WTC11 (cell line): ENCODE data around the gene U2AF1L4. TPM values are rescaled to one million over a fixed set of nuclear protein-coding genes. Genes with fewer than 3 reads are reported as not detected.

Source experiments
- ATAC-seq: fragments of 200-7000 bp; cut with Tn5 transposase; 2 replicates; pipeline ENCODE4 v1.10.0; 2021; ENCODE audit warnings: mild to moderate bottlenecking, moderate library complexity
- CTCF ChIA-PET: fragments of 300-600 bp; sonication (Branson Sonifier 250); formaldehyde crosslinking; loops from one replicate; lab custom pipeline; 2021; ENCODE audit warnings: antibody characterized with exemption; lab: Charles Lee
- POLR2A ChIA-PET: fragments of 350-600 bp; sonication (Branson Sonifier 250); formaldehyde crosslinking; loops from one replicate; lab custom pipeline; 2021; ENCODE audit warnings: antibody characterized with exemption; lab: Charles Lee
- DNase-seq: peaks from one replicate; pipeline ENCODE4 v3.0.0; 2021; ENCODE audit warnings: low spot score
- H3K27ac Mint-ChIP-seq: 2 replicates; pipeline ENCODE4 v1.8.0; 2021; ENCODE audit warnings: mixed read lengths
- H3K27me3 Mint-ChIP-seq: 2 replicates; pipeline ENCODE4 v1.8.0; 2021; ENCODE audit warnings: low read depth, mild to moderate bottlenecking, moderate library complexity, mixed read lengths
- H3K36me3 Mint-ChIP-seq: 2 replicates; pipeline ENCODE4 v1.8.0; 2021; ENCODE audit warnings: mixed read lengths
- H3K4me1 Mint-ChIP-seq: 2 replicates; pipeline ENCODE4 v1.8.0; 2022; ENCODE audit warnings: mixed read lengths
- H3K4me3 Mint-ChIP-seq: 2 replicates; pipeline ENCODE4 v1.8.0; 2021; ENCODE audit warnings: mild to moderate bottlenecking, moderate library complexity, mixed read lengths
- H3K9me3 Mint-ChIP-seq: 2 replicates; pipeline ENCODE4 v1.8.0; 2021; ENCODE audit warnings: mixed read lengths
- ATF3 ChIP-seq: sonication (generic); formaldehyde crosslinking; conservative IDR thresholded peaks from 2 replicates; pipeline ENCODE4 v1.8.1; 2022; ENCODE audit warnings: mild to moderate bottlenecking, missing genetic modification reagents
- ATF6 ChIP-seq: sonication (generic); formaldehyde crosslinking; IDR thresholded peaks from 2 replicates; pipeline ENCODE4 v1.8.1; 2023; ENCODE audit warnings: mild to moderate bottlenecking, missing genetic modification reagents
- CREM ChIP-seq: sonication (generic); formaldehyde crosslinking; IDR thresholded peaks from 2 replicates; pipeline ENCODE4 v1.8.1; 2022; ENCODE audit warnings: mild to moderate bottlenecking, missing genetic modification reagents, moderate library complexity
- FOXJ3 ChIP-seq: sonication (generic); formaldehyde crosslinking; IDR thresholded peaks from 2 replicates; pipeline ENCODE4 v1.9.0; 2021; ENCODE audit warnings: missing genetic modification reagents, mild to moderate bottlenecking, borderline replicate concordance
- GABPB1 ChIP-seq: sonication (generic); formaldehyde crosslinking; IDR thresholded peaks from 2 replicates; pipeline ENCODE4 v1.8.1; 2023; ENCODE audit warnings: mild to moderate bottlenecking, missing genetic modification reagents
- GRHL2 ChIP-seq: fragments of 250-450 bp; sonication (Bioruptor Pico); IDR thresholded peaks from 2 replicates; pipeline ENCODE4 v1.8.0; 2022; ENCODE audit warnings: mild to moderate bottlenecking, moderate library complexity; ENCODE audit not compliant: insufficient replicate concordance, severe bottlenecking
- GTF2I ChIP-seq: fragments of 250-450 bp; sonication (Bioruptor Pico); conservative IDR thresholded peaks from 2 replicates; pipeline ENCODE4 v1.4.0; 2021; ENCODE audit warnings: mild to moderate bottlenecking
- IRF2 ChIP-seq: sonication (generic); formaldehyde crosslinking; IDR thresholded peaks from 2 replicates; pipeline ENCODE4 v1.8.0; 2022; ENCODE audit warnings: low read depth, missing genetic modification reagents, borderline replicate concordance
- KAT7 ChIP-seq: sonication (generic); formaldehyde crosslinking; IDR thresholded peaks from 2 replicates; pipeline ENCODE4 v1.8.1; 2023; ENCODE audit warnings: missing genetic modification reagents, mild to moderate bottlenecking, borderline replicate concordance
- MAX ChIP-seq: sonication (generic); formaldehyde crosslinking; IDR thresholded peaks from 2 replicates; pipeline ENCODE4 v1.8.0; 2022; ENCODE audit warnings: mild to moderate bottlenecking, missing genetic modification reagents
- MLX ChIP-seq: sonication (generic); formaldehyde crosslinking; IDR thresholded peaks from 2 replicates; pipeline ENCODE4 v1.8.1; 2023; ENCODE audit warnings: mild to moderate bottlenecking, missing genetic modification reagents, moderate library complexity
- MXD4 ChIP-seq: fragments of 250-450 bp; sonication (Bioruptor Pico); IDR thresholded peaks from 2 replicates; pipeline ENCODE4 v1.8.0; 2021; ENCODE audit warnings: mild to moderate bottlenecking, moderate library complexity, borderline replicate concordance
- NFATC4 ChIP-seq: fragments of 250-450 bp; sonication (Bioruptor Pico); IDR thresholded peaks from 2 replicates; pipeline ENCODE4 v1.9.0; 2021; ENCODE audit warnings: mild to moderate bottlenecking
- NFE2L1 ChIP-seq: sonication (generic); formaldehyde crosslinking; IDR thresholded peaks from 2 replicates; pipeline ENCODE4 v1.8.1; 2023; ENCODE audit warnings: missing genetic modification reagents
- PREB ChIP-seq: sonication (generic); formaldehyde crosslinking; IDR thresholded peaks from 2 replicates; pipeline ENCODE4 v1.8.1; 2022; ENCODE audit warnings: mild to moderate bottlenecking, missing genetic modification reagents, moderate library complexity, borderline replicate concordance
- PRRX2 ChIP-seq: fragments of 250-450 bp; sonication (Bioruptor Pico); IDR thresholded peaks from 2 replicates; pipeline ENCODE4 v1.8.0; 2021; ENCODE audit warnings: mild to moderate bottlenecking
- SMAD3 ChIP-seq: sonication (generic); formaldehyde crosslinking; IDR thresholded peaks from 2 replicates; pipeline ENCODE4 v1.8.0; 2022; ENCODE audit warnings: missing genetic modification reagents, mild to moderate bottlenecking, borderline replicate concordance
- ZBTB43 ChIP-seq: sonication (generic); formaldehyde crosslinking; IDR thresholded peaks from 2 replicates; pipeline ENCODE4 v1.8.1; 2023; ENCODE audit warnings: mild to moderate bottlenecking, missing genetic modification reagents
- ZNF121 ChIP-seq: sonication (generic); formaldehyde crosslinking; IDR thresholded peaks from 2 replicates; pipeline ENCODE4 v1.8.0; 2023; ENCODE audit warnings: missing genetic modification reagents
- ZNF263 ChIP-seq: sonication (generic); formaldehyde crosslinking; IDR thresholded peaks from 2 replicates; pipeline ENCODE4 v1.8.1; 2022; ENCODE audit warnings: low read depth, mild to moderate bottlenecking, moderate library complexity, missing genetic modification reagents
- total RNA-seq: library from RNA; stranded (reverse); gene quantifications from 3 replicates; pipeline ENCODE4 v1.2.3, GENCODE V29; 2021

U2AF1L4 gene
- total RNA-seq, 1 experiment from 2014 or later, result 20.9 TPM

GRCh38 chr19:35715981-35716800 lies 29.0 kb downstream of the U2AF1L4 start (continued):
- TF ChIP-seq ATF6, result no peak
- no peak; the same call in 1 of the 2 replicates for TF ChIP-seq ZNF263 (CRISPR knock-in tag)
- TF ChIP-seq FOXJ3 (CRISPR knock-in tag), result no peak
- no peak for TF ChIP-seq CREM (CRISPR knock-in tag)
- TF ChIP-seq GRHL2 (CRISPR knock-in tag), result no peak
- TF ChIP-seq ATF3, result no peak
- TF ChIP-seq PREB (CRISPR knock-in tag), result no peak
- no peak for TF ChIP-seq NFATC4
- TF ChIP-seq MXD4 (CRISPR knock-in tag), result no peak
- 0 out of 2 replicates have a peak, but pooled peaks have one; percentile 56 for TF ChIP-seq IRF2 (CRISPR knock-in tag)
- no peak for TF ChIP-seq GTF2I (CRISPR knock-in tag)
- TF ChIP-seq MAX (CRISPR knock-in tag), result peak; percentile 86
- peak; percentile 56; the same call in 1 of the 2 replicates for TF ChIP-seq SMAD3 (CRISPR knock-in tag)
- peak; percentile 54; the same call in 1 of the 2 replicates for TF ChIP-seq NFE2L1 (CRISPR knock-in tag)

- ChIA-PET POLR2A (interaction anchor here (4.0 kb wide), 1 partner anchor 12 kb away, joined by 14 read pairs; the partner anchor contains the start of gene ZBTB32), CTCF (interaction anchor here (1.3 to 2.7 kb wide), 6 partner anchors 13 to 205 kb away, joined by 3 to 16 read pairs (median 6); no protein-coding TSS in a partner anchor)
- Mint-ChIP-seq H3K9me3 (no peaks in the 10 kb centered on the region), H3K4me1 (peaks cover 46% of the 10 kb centered on the region), H3K4me3 (peak overlapping the region; percentile 83), H3K36me3 (peaks cover 3% of the 10 kb centered on the region), H3K27ac (no peak overlapping the region), H3K27me3 (no peaks in the 10 kb centered on the region)
- ATAC-seq (no peak), DNase-seq (no peak)
- no peak for TF ChIP-seq PREB (CRISPR knock-in tag)
- no peak for TF ChIP-seq ZBTB43 (CRISPR knock-in tag)
- no peak for TF ChIP-seq NFATC4
- peak; percentile 8; the same call in 1 of the 2 replicates for TF ChIP-seq KAT7 (CRISPR knock-in tag)
- TF ChIP-seq PRRX2 (CRISPR knock-in tag), result no peak
- no peak for TF ChIP-seq ZNF121
- no peak for TF ChIP-seq MLX
- TF ChIP-seq GABPB1 (CRISPR knock-in tag), result no peak
- TF ChIP-seq, all 79 proteins: peak for 1
Measured at GRCh38 chr19:35715355-35715809, 29.8 kb downstream of the U2AF1L4 start.
